H1 (cell line): ENCODE measurements around the gene FOSL1. TPM values are rescaled to one million over a fixed set of nuclear protein-coding genes. Genes with fewer than 3 reads are reported as not detected.

Experiments
- CTCF ChIA-PET: fragments of 300-600 bp; sonication (Branson Sonifier 250); formaldehyde crosslinking; loops from one replicate; lab custom pipeline; 2021; ENCODE audit not compliant: partially characterized antibody; lab: Charles Lee
- POLR2A ChIA-PET: fragments of 300-600 bp; sonication (Branson Sonifier 250); formaldehyde crosslinking; loops from one replicate; lab custom pipeline; 2021; ENCODE audit warnings: inconsistent platforms; ENCODE audit not compliant: partially characterized antibody; lab: Charles Lee
- DNase-seq, 2 experiments: peaks; one replicate each; pipeline versions ENCODE4 v3.0.0 to v3.0.0-alpha.2; 2010 to 2022; ENCODE audit warnings: low spot score in 2 of 2, low read depth in 1 of 2, mixed read lengths in 1 of 2
- FAIRE-seq: peaks from 2 replicates; lab custom pipeline; 2011; peaks lifted over from hg19 to GRCh38; lab: Jason Lieb, UNC
- H2AFZ ChIP-seq: 2 replicates; pipeline ENCODE4 v1.8.1; 2012; ENCODE audit warnings: low read length, inconsistent platforms
- H2AK5ac ChIP-seq: 2 replicates; pipeline ENCODE4 v1.6.1; 2013; ENCODE audit warnings: low read depth, low read length
- H2BK120ac ChIP-seq: replicated peaks from 2 replicates; pipeline ENCODE3; 2013; ENCODE audit warnings: low read depth, low read length, inconsistent platforms
- H2BK12ac ChIP-seq: 2 replicates; pipeline ENCODE4 v1.6.1; 2013; ENCODE audit warnings: low read depth, low read length
- H2BK15ac ChIP-seq: 2 replicates; pipeline ENCODE4 v1.6.1; 2013; ENCODE audit warnings: low read length
- H2BK20ac ChIP-seq: 2 replicates; pipeline ENCODE4 v1.6.1; 2013; ENCODE audit warnings: low read length
- H2BK5ac ChIP-seq: 2 replicates; pipeline ENCODE4 v1.6.1; 2013; ENCODE audit warnings: low read depth, low read length
- H3K14ac ChIP-seq: 2 replicates; pipeline ENCODE4 v1.6.1; 2013; ENCODE audit warnings: inconsistent platforms; ENCODE audit not compliant: insufficient read length
- H3K18ac ChIP-seq: 2 replicates; pipeline ENCODE4 v1.6.1; 2013; ENCODE audit warnings: low read length; ENCODE audit errors: extremely low read depth
- H3K23ac ChIP-seq: 2 replicates; pipeline ENCODE4 v1.6.1; 2013; ENCODE audit warnings: inconsistent platforms; ENCODE audit not compliant: insufficient read length
- H3K23me2 ChIP-seq: 2 replicates; pipeline ENCODE4 v1.6.1; 2013; ENCODE audit warnings: low read depth, low read length
- H3K27ac ChIP-seq: 2 replicates; pipeline ENCODE4 v1.6.1; 2011; ENCODE audit warnings: low read depth, low read length, inconsistent platforms
- H3K27me3 ChIP-seq, 4 experiments: replicated peaks in 1 of 4; 1 replicate in 1 of 4; 2 replicates in 3 of 4; pipeline versions ENCODE4 v1.6.1 to v1.8.1; 2011 to 2013; ENCODE audit warnings: low read length in 3 of 4, mild to moderate bottlenecking in 3 of 4, inconsistent platforms in 2 of 4, mixed read lengths in 2 of 4, moderate library complexity in 1 of 4; ENCODE audit not compliant: control insufficient read depth in 3 of 4, insufficient read depth in 3 of 4; ENCODE audit errors: extremely low read depth in 1 of 4
- H3K36me3 ChIP-seq, 4 experiments: 2 replicates each; pipeline versions ENCODE4 v1.6.1 to v1.8.1; 2011 to 2013; ENCODE audit warnings: mild to moderate bottlenecking in 4 of 4, low read length in 3 of 4, moderate library complexity in 2 of 4, control low read depth in 1 of 4, inconsistent platforms in 1 of 4; ENCODE audit not compliant: insufficient read depth in 4 of 4, control insufficient read depth in 2 of 4
- H3K4ac ChIP-seq: replicated peaks from 2 replicates; pipeline ENCODE3; 2013; ENCODE audit warnings: low read length, low read depth, mixed read lengths, inconsistent platforms; ENCODE audit not compliant: insufficient read length
- H3K4me1 ChIP-seq, 4 experiments: replicated peaks in 1 of 4; 1 replicate in 1 of 4; 2 replicates in 3 of 4; pipeline versions ENCODE4 v1.6.1 to v1.8.1; 2011 to 2013; ENCODE audit warnings: low read length in 3 of 4, inconsistent platforms in 2 of 4, mixed read lengths in 1 of 4; ENCODE audit not compliant: insufficient read depth in 4 of 4, control insufficient read depth in 3 of 4
- H3K4me2 ChIP-seq, 2 experiments: 2 replicates each; pipeline versions ENCODE4 v1.6.1 to v1.8.1; 2011 to 2013; ENCODE audit warnings: low read depth in 2 of 2, low read length in 2 of 2, control low read depth in 1 of 2, inconsistent platforms in 1 of 2, mild to moderate bottlenecking in 1 of 2; ENCODE audit not compliant: insufficient read depth in 1 of 2
- H3K4me3 ChIP-seq, 4 experiments: fragments of 200-600, 300-600 bp in 1 of 4; sonication (generic), shearing (Covaris generic), sonication (Bioruptor Twin) in 1 of 4; 2 replicates each; pipeline versions ENCODE4 v1.5.1 to v1.8.1; 2011 to 2016; ENCODE audit warnings: low read length in 4 of 4, low read depth in 3 of 4, control low read depth in 2 of 4, inconsistent platforms in 2 of 4, mild to moderate bottlenecking in 2 of 4, mixed read lengths in 1 of 4, moderate library complexity in 1 of 4; ENCODE audit not compliant: insufficient read depth in 2 of 4; ENCODE audit errors: extremely low read depth in 1 of 4
- H3K56ac ChIP-seq: replicated peaks from 2 replicates; pipeline ENCODE3; 2013; ENCODE audit warnings: low read depth, mild to moderate bottlenecking, mixed read lengths, low read length, inconsistent platforms; ENCODE audit not compliant: insufficient read length
- H3K79me1 ChIP-seq: 2 replicates; pipeline ENCODE4 v1.6.1; 2013; ENCODE audit warnings: low read depth, low read length, control low read depth
- H3K79me2 ChIP-seq, 2 experiments: 2 replicates each; pipeline versions ENCODE4 v1.6.1 to v1.8.1; 2012 to 2013; ENCODE audit warnings: low read length in 2 of 2, mild to moderate bottlenecking in 2 of 2, inconsistent platforms in 1 of 2; ENCODE audit not compliant: insufficient read depth in 2 of 2, control insufficient read depth in 1 of 2
- H3K9ac ChIP-seq, 4 experiments: replicated peaks in 1 of 4; 1 replicate in 1 of 4; 2 replicates in 3 of 4; pipeline versions ENCODE4 v1.6.1 to v1.8.1; 2011 to 2013; ENCODE audit warnings: low read depth in 3 of 4, low read length in 3 of 4, control low read depth in 2 of 4, mild to moderate bottlenecking in 2 of 4, moderate library complexity in 2 of 4, inconsistent platforms in 1 of 4; ENCODE audit errors: extremely low read depth in 1 of 4
- H3K9me3 ChIP-seq, 2 experiments: 2 replicates each; pipeline versions ENCODE4 v1.6.1 to v1.8.1; 2012 to 2013; ENCODE audit warnings: mild to moderate bottlenecking in 2 of 2, moderate library complexity in 2 of 2, control low read depth in 1 of 2, inconsistent platforms in 1 of 2, low read depth in 1 of 2, low read length in 1 of 2, mixed read lengths in 1 of 2; ENCODE audit not compliant: insufficient read depth in 2 of 2
- H4K20me1 ChIP-seq, 2 experiments: replicated peaks in 1 of 2; 2 replicates each; pipeline versions ENCODE3 to v1.8.1; 2011 to 2013; ENCODE audit warnings: inconsistent platforms in 2 of 2, low read length in 2 of 2, mild to moderate bottlenecking in 1 of 2; ENCODE audit not compliant: insufficient read depth in 2 of 2, control insufficient read depth in 1 of 2
- H4K5ac ChIP-seq: 2 replicates; pipeline ENCODE4 v1.6.1; 2013; ENCODE audit warnings: low read length, low read depth, mixed read lengths, inconsistent platforms; ENCODE audit not compliant: insufficient read length
- H4K8ac ChIP-seq: 2 replicates; pipeline ENCODE4 v1.8.0; 2013; ENCODE audit warnings: mild to moderate bottlenecking, moderate library complexity, low read length, inconsistent platforms; ENCODE audit not compliant: insufficient read depth; ENCODE audit errors: extremely low read depth
- H4K91ac ChIP-seq: replicated peaks from 2 replicates; pipeline ENCODE3; 2013; ENCODE audit warnings: low read length, mixed read lengths, inconsistent platforms; ENCODE audit not compliant: insufficient read length
- BCL11A ChIP-seq, 2 experiments: IDR thresholded peaks; one replicate each; pipeline ENCODE4 v1.6.1; 2011; ENCODE audit warnings: low read depth in 2 of 2, low read length in 2 of 2, mild to moderate bottlenecking in 2 of 2
- CEBPB ChIP-seq: IDR thresholded peaks from 2 replicates; pipeline ENCODE4 v1.6.1; 2012; ENCODE audit warnings: low read depth, low read length
- JUN ChIP-seq: IDR thresholded peaks from 2 replicates; pipeline ENCODE4 v1.6.1; 2011; ENCODE audit warnings: low read depth, mild to moderate bottlenecking, improper control_type of control experiment, low read length
- KDM1A ChIP-seq: fragments of 200-600, 300-600 bp; sonication (generic); IDR thresholded peaks from 2 replicates; pipeline ENCODE4 v1.7.1; 2016; ENCODE audit warnings: mild to moderate bottlenecking, low read length, borderline replicate concordance
- SP4 ChIP-seq: IDR thresholded peaks from 2 replicates; pipeline ENCODE4 v1.6.1; 2012; ENCODE audit warnings: low read length, inconsistent platforms
- SRF ChIP-seq: IDR thresholded peaks from 2 replicates; pipeline ENCODE4 v1.6.1; 2011; ENCODE audit warnings: mild to moderate bottlenecking, low read depth, low read length, moderate library complexity
- TAF7 ChIP-seq: optimal IDR thresholded peaks from 2 replicates; pipeline ENCODE3; 2011; ENCODE audit warnings: low read depth, mild to moderate bottlenecking, inconsistent platforms, low read length, moderate library complexity, borderline replicate concordance
- WGBS, 2 experiments: shearing (Covaris generic) in 1 of 2; methylation state at CpG; one replicate each; pipeline versions ENCODE4 v1.1.6 to v1.1.7; 2013 to 2015; ENCODE audit warnings: low lambda C conversion rate in 2 of 2, mixed read lengths in 2 of 2, inconsistent platforms in 1 of 2, low coverage in 1 of 2, missing lambda C conversion rate in 1 of 2; ENCODE audit not compliant: insufficient replicate concordance in 2 of 2, insufficient coverage in 1 of 2, insufficient read length in 1 of 2; ENCODE audit errors: extremely low coverage in 1 of 2, missing lambda C conversion rate in 1 of 2; 5-methylcytosine and 5-hydroxymethylcytosine counted together
- polyA plus RNA-seq, 7 experiments: library from polyadenylated mRNA; depleted of rRNA in 3 of 7; stranded (reverse) in 5 of 7; unstranded in 2 of 7; fragments of >200 nt in 5 of 7; fragments of 200-250 nt in 2 of 7; gene quantifications; 1 replicate in 5 of 7; 2 replicates in 1 of 7; 4 replicates in 1 of 7; pipeline versions ENCODE4 v1.2.1 to v1.2.3, GENCODE V29; 2011 to 2013; ENCODE audit warnings: missing spikeins in 2 of 7, mixed read lengths in 2 of 7
- total RNA-seq: library from RNA; stranded (reverse); fragmentation: NEBNext Ultra II Directional; extraction: Animal tissue kit (Norgen Biotek cat#: 25700); gene quantifications from 2 replicates; pipeline ENCODE4 v1.2.1, GENCODE V29; 2021
- TF ChIP-seq, protein P1 (sequence below), 3 experiments: IDR thresholded peaks; 1 replicate in 2 of 3; 2 replicates in 1 of 3; pipeline versions ENCODE4 v1.5.1 to v1.6.1; 2011; ENCODE audit warnings: low read length in 3 of 3, mild to moderate bottlenecking in 3 of 3, inconsistent platforms in 2 of 3, low read depth in 1 of 3, moderate library complexity in 1 of 3; ENCODE audit not compliant: insufficient read depth in 1 of 3; ENCODE audit errors: control extremely low read depth in 1 of 3

Gene FOSL1
- total and polyA plus RNA-seq, 2 of the 8 experiments (the other 6 are each of a cell fraction or from before 2014, with no cell fraction given) = 6.3 to 7.2 TPM

DNA sequence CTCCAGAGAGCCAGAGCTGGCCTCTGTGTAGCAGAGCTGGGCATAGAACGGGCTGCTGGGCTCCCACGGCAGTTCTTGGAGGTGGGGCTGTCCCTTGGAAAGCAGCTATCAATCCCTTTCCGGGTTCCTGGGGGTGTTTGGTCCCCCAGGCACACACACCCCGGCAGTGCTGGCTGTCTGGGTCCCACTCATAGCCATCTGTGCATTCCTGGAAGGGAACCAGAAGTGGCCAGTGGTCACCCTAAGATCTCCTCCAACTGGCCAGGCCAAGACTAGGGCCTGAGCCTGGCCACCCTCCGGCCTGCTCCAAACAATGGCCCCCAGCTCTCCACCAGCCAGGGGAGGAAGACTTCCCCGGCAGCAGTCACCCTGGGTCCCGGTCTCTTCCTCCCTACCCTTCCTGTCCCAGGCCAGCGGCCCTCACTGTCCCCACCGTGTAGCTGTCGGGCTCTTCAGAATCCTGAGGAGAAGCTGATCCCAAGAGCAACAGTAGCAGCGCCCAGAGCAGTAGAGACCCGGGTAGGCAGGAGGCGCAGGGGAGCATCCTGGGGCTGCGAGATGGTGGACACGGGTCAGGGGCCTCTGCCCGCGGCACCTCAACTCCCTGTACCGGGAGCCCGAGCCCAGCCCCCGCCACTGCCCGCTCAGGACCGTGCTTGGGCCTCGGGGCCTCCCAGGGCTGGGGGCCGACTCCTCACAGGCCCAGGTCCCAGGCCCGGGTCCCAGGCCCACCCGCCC lies 28.2 kb downstream of the FOSL1 start:
- Histone ChIP-seq H4K91ac (peak overlapping the region; percentile 65), H2BK5ac (no peak overlapping the region), H2AK5ac (peak overlapping the region; percentile 40; the same call in 1 of the 2 replicates), H2BK12ac (no peak overlapping the region), H3K4me1 (peaks cover 0 to 10% (median 3%) of the 10 kb centered on the region in 4 experiments; a peak in 5 of 7 replicates), H3K23ac (no peak overlapping the region), H2BK15ac (no peak overlapping the region), H3K27ac (no peak overlapping the region), H4K5ac (no peak overlapping the region), H3K4me2 (peak overlapping the region; percentile 83 to 84), H3K79me1 (no peaks in the 10 kb centered on the region; the same call in 1 of the 2 replicates), H2AFZ (no peak overlapping the region; the same call in 1 of the 2 replicates), H3K36me3 (no peaks in the 10 kb centered on the region), H4K8ac (0 out of 2 replicates have a peak overlapping the region, but pooled peaks have one; percentile 11), H3K4me3 (peak overlapping the region in 3 of 4 experiments; percentile 26 to 77 (median 49); a peak in 6 of 8 replicates), H3K4ac (no peak overlapping the region), H3K9me3 (no peaks in the 10 kb centered on the region), H3K79me2 (no peaks in the 10 kb centered on the region), H3K18ac (no peak overlapping the region), H2BK120ac (no peak overlapping the region), H3K27me3 (peaks cover 0 to 35% (median 15%) of the 10 kb centered on the region in 4 experiments; a peak in 4 of 7 replicates), H3K9ac (no peak overlapping the region), H3K14ac (no peak overlapping the region), H3K23me2 (peaks cover 9% of the 10 kb centered on the region; the same call in 1 of the 2 replicates), H2BK20ac (no peak overlapping the region), H3K56ac (no peak overlapping the region), H4K20me1 (peaks cover 0 to 2% of the 10 kb centered on the region in 2 experiments)
- DNase-seq (peak in 1 of 2 experiments; percentile 70), FAIRE-seq (no peak)
- WGBS, 2 experiments = 54% methylated on average over 15 of the region's 26 CpGs; no CpG with 5 or more reads in 1 of the 2 experiments
- ChIA-PET POLR2A (interaction anchor here (0.8 to 39.7 kb wide), 4 partner anchors 3 to 46 kb away, joined by 3 to 1071 read pairs (median 538); partner anchors contain the start of genes CCDC85B, CFL1, CTSW and EFEMP2), CTCF (interaction anchor here (0.6 to 8.9 kb wide), 19 partner anchors 8 to 190 kb away, joined by 3 to 210 read pairs (median 3); partner anchors contain the start of genes CCDC85B, CFL1, CTSW and FIBP)
- TF ChIP-seq KDM1A (no peak), BCL11A (IDR thresholded peaks at IDR 0.05; ENCODE audit: low read depth in 2 of 2, low read length in 2 of 2) (no peak), SRF (no peak), JUN (no peak), SP4 (no peak), CEBPB (no peak), TAF7 (no peak)
- TF ChIP-seq, protein P1, sequence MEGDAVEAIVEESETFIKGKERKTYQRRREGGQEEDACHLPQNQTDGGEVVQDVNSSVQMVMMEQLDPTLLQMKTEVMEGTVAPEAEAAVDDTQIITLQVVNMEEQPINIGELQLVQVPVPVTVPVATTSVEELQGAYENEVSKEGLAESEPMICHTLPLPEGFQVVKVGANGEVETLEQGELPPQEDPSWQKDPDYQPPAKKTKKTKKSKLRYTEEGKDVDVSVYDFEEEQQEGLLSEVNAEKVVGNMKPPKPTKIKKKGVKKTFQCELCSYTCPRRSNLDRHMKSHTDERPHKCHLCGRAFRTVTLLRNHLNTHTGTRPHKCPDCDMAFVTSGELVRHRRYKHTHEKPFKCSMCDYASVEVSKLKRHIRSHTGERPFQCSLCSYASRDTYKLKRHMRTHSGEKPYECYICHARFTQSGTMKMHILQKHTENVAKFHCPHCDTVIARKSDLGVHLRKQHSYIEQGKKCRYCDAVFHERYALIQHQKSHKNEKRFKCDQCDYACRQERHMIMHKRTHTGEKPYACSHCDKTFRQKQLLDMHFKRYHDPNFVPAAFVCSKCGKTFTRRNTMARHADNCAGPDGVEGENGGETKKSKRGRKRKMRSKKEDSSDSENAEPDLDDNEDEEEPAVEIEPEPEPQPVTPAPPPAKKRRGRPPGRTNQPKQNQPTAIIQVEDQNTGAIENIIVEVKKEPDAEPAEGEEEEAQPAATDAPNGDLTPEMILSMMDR (IDR thresholded peaks at IDR 0.05; ENCODE audit: control extremely low read depth in 1 of 3, insufficient read depth in 1 of 3, low read depth in 1 of 3, low read length in 3 of 3) = peak in 2 of 3 experiments; percentile 13; a peak in 2 of 4 replicates
